ENCODE measurements around the gene KLHL34.

The KLHL34 gene

DNA sequence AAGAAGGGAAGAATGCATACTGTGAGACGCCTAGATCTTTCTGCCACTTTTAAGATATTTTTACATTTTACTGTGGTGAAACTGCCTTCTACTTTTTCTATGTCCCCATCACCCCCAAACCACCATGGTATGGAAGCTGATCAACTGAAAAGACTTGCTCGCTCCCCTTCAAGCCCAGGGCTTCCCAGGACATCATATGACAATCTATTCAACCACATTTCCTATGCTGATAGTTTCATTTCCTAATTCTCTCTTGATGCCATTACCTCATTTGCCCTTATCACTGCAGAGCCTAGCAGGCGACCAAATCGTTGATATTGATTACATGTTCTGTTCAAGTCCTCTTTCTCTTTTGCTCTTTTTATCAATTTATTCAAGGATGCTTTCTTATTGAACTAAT is 40.1 kb upstream of the KLHL34 start:
- TF ChIP-seq, protein P1, sequence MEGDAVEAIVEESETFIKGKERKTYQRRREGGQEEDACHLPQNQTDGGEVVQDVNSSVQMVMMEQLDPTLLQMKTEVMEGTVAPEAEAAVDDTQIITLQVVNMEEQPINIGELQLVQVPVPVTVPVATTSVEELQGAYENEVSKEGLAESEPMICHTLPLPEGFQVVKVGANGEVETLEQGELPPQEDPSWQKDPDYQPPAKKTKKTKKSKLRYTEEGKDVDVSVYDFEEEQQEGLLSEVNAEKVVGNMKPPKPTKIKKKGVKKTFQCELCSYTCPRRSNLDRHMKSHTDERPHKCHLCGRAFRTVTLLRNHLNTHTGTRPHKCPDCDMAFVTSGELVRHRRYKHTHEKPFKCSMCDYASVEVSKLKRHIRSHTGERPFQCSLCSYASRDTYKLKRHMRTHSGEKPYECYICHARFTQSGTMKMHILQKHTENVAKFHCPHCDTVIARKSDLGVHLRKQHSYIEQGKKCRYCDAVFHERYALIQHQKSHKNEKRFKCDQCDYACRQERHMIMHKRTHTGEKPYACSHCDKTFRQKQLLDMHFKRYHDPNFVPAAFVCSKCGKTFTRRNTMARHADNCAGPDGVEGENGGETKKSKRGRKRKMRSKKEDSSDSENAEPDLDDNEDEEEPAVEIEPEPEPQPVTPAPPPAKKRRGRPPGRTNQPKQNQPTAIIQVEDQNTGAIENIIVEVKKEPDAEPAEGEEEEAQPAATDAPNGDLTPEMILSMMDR (IDR thresholded peaks at IDR 0.05; ENCODE audit: insufficient read depth, low read depth, low read length, missing control alignments): no peak
- H3K4me3 ChIP-seq (ENCODE audit: low read depth, low read length): no peak overlapping the region
- DNase-seq (ENCODE audit: low read depth): no peak

DNA sequence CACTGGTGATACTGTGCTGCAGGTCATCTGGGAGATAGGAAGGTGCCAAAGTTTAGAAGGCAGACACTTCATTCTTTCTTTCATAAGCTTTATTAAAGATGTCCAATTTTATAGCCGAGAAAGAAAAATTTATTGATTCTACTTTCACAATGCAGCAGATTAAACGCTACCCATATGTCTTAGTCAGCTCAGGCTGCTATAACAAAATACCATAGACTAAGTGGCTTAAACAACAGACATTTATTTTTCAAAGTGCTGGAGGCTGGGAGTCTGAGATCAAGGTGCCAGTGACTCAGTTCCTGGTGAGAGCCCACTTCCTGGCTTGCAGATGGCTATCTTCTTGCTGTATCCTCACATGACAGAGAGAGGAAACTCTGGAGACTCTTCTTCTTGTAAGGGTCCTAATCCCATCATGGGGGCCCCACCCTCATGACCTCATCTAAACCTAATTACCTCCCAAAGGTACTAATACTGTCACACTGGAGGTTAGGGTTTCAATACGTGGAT is 33.4 kb upstream of the KLHL34 start:
- no peak for DNase-seq (ENCODE audit: low read depth)
- H3K4me3 ChIP-seq (ENCODE audit: low read depth, low read length): no peak overlapping the region
- TF ChIP-seq, protein P1 (IDR thresholded peaks at IDR 0.05; ENCODE audit: insufficient read depth, low read depth, low read length, missing control alignments): no peak

DNA sequence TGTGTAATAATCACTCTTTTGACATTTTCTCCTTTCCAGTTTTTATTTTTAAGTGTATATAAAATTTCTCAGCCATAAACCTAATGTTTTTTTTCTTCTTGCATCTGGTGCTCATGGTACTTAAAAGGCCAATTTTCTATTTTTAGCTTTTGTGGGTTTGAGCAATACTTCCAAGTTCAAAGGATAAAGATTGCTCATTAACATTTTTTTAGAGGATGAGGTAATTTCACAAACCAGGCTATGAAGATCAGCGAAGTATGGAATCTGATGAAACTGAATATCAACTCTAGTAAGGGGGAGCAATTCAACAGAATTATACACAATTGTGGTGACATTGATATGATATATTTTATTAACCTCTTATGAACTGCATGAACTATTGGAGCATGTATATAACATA is 25.8 kb upstream of the KLHL34 start:
- DNase-seq (ENCODE audit: low read depth): no peak
- TF ChIP-seq, protein P1 (IDR thresholded peaks at IDR 0.05; ENCODE audit: insufficient read depth, low read depth, low read length, missing control alignments): no peak
- no peak overlapping the region for H3K4me3 ChIP-seq (ENCODE audit: low read depth, low read length)

DNA sequence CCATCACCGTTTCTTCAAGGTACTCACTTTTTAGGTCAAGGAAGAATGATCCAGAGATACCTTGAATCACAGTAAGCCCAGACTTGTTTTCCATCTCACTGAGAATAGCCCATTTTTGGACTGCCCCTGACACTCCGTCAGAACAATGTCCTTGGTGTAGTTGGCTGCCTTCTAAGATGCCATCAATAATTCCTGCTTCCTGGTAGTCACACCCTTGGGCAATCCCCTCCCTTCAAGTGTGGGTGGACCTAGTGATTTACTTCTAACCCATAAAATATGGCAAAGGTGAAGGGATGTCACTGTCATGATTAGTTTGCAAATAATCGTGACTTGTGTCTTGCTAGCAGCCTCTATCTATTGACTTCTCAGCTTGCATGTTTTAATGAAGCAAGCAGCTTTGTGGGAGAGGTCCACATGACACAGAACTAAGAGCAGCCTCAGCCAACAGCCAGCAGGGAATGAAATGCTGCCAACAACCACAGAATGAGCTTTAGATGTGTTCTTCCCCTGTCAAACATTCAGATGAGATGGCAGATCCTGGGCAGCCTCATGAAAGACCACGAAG is 20.0 kb upstream of the KLHL34 start:
- no peak overlapping the region for H3K4me3 ChIP-seq (ENCODE audit: low read depth, low read length)
- DNase-seq (ENCODE audit: low read depth): no peak
- TF ChIP-seq, protein P1 (IDR thresholded peaks at IDR 0.05; ENCODE audit: insufficient read depth, low read depth, low read length, missing control alignments): no peak

DNA sequence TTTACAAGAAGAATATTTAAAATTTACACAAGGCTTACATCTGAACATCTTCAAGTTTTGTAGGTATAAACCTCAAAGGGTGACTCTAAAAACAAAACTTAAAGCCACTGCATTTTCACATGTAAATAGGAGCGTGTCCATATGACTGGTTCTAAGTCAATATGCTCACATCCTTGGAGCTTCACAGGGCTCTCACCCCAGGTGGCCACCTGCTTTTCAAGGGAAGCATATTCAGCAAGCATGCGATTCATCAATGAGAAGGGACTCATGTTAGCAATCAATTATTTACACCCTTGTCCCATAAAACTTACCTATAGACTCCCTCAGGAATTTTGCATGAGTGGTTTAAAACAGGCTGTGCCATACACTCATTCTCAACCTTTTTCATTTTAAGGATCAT is 17.8 kb upstream of the KLHL34 start:
- TF ChIP-seq, protein P1 (IDR thresholded peaks at IDR 0.05; ENCODE audit: insufficient read depth, low read depth, low read length, missing control alignments): no peak
- H3K4me3 ChIP-seq (ENCODE audit: low read depth, low read length): no peak overlapping the region
- DNase-seq (ENCODE audit: low read depth): no peak

DNA sequence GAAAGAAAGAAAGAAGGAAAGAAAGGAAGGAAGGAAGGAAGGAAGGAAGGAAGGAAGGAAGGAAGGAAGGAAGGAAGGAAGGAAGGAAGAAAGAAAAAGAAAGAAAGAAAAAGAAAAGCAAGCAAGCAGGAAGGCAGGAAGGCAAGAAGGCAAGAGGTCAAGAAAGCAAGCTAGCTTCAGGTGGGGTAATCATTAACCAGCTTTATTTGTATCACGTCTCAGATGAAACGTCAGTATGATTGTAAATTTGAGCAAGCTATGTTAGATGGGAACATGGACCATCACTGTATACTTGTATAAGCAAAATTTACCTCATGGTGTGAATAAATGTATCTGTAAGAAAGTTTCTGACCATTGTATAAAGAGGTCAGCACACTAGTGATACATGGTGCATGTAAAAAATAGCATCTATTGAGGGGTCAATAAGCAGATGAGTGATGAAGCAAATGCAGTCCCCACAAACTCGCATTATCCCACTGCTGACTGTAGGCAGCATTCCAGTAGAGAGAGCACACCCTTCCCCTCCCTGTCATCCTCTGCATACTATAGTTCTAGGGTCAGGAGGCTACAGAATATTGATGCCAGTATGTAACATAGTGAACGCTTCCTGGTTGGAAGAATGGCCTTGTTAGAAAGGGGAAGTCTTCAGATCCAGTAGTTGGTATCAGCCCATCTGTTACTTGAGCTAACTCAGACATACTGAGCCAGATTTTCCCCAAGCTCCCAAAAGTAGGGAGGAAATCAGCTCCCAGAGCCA is 16.5 kb upstream of the KLHL34 start:
- H3K4me3 ChIP-seq (ENCODE audit: low read depth, low read length): no peak overlapping the region
- DNase-seq (ENCODE audit: low read depth): no peak
- TF ChIP-seq, protein P1 (IDR thresholded peaks at IDR 0.05; ENCODE audit: insufficient read depth, low read depth, low read length, missing control alignments): no peak
